ENCODE data around the gene PALD1.

Gene PALD1

DNA sequence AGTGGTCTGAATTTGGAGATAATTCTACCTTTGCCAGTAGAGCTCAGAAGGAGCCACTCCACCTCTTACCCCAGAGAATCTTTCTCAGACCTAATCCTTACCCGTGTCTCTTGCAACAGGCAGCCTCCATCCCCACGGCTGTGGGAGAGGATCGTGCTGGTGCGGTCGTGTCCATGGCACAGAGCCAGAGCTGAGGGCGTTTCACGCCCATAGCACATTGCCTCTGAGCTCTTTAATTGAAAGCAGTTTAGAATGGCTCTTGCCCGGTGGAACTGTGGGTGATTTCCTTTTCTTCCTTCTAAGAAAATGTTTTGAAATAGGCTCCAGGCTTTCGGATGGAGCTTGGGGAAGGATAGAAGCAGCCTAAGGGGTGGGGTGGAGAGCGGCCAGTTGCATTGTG lies 82.5 kb downstream of the PALD1 start:
- Histone ChIP-seq H3K27me3 (ENCODE audit: insufficient read depth, low read depth) (no peaks in the 10 kb centered on the region; the same call in 1 of the 2 replicates), H4K20me1 (ENCODE audit: insufficient read depth) (no peaks in the 10 kb centered on the region), H3K79me2 (ENCODE audit: insufficient read depth, low read depth) (no peaks in the 10 kb centered on the region), H3K36me3 (ENCODE audit: insufficient read depth) (no peaks in the 10 kb centered on the region), H3K9ac (no peak overlapping the region), H3K4me1 (ENCODE audit: low read depth, poor library complexity, severe bottlenecking) (peaks cover 7% of the 10 kb centered on the region), H3K4me2 (no peak overlapping the region), H2AFZ (ENCODE audit: low read depth) (no peak overlapping the region), H3K27ac (no peak overlapping the region), H3K4me3 (IDR thresholded peaks at IDR 0.05; ENCODE audit: insufficient read depth, low read depth, low read length) (no peak overlapping the region)
- TF ChIP-seq, protein P1, sequence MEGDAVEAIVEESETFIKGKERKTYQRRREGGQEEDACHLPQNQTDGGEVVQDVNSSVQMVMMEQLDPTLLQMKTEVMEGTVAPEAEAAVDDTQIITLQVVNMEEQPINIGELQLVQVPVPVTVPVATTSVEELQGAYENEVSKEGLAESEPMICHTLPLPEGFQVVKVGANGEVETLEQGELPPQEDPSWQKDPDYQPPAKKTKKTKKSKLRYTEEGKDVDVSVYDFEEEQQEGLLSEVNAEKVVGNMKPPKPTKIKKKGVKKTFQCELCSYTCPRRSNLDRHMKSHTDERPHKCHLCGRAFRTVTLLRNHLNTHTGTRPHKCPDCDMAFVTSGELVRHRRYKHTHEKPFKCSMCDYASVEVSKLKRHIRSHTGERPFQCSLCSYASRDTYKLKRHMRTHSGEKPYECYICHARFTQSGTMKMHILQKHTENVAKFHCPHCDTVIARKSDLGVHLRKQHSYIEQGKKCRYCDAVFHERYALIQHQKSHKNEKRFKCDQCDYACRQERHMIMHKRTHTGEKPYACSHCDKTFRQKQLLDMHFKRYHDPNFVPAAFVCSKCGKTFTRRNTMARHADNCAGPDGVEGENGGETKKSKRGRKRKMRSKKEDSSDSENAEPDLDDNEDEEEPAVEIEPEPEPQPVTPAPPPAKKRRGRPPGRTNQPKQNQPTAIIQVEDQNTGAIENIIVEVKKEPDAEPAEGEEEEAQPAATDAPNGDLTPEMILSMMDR (conservative IDR thresholded peaks at IDR 0.05; ENCODE audit: low read depth, low read length), result no peak

DNA sequence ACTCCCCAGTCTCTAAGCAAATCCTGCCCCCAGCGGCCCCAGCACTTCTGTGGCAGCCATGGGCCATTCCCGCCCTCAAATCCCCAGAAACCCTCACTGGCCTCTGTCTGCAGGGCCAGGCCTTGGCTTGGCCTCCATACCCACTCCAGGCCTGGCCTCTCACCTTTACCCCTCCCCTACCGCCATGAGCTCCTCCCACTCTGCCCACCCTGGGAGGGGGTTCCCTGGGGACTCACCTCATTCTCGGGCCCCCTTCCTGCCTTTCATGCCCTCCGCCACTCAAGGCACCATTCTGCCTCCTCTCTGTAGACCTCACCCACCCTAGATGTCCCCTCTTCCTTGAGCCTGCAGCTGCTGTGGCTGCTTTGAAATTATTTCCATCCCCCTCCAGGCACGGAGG lies 83.0 kb downstream of the PALD1 start:
- H3K79me2 ChIP-seq (ENCODE audit: insufficient read depth, low read depth), result no peaks in the 10 kb centered on the region
- H3K4me3 ChIP-seq (IDR thresholded peaks at IDR 0.05; ENCODE audit: insufficient read depth, low read depth, low read length), result no peak overlapping the region
- H3K27me3 ChIP-seq (ENCODE audit: insufficient read depth, low read depth), result no peaks in the 10 kb centered on the region; the same call in 1 of the 2 replicates
- no peak overlapping the region for H3K27ac ChIP-seq
- no peak overlapping the region for H2AFZ ChIP-seq (ENCODE audit: low read depth)
- H3K4me2 ChIP-seq, result no peak overlapping the region
- H3K9ac ChIP-seq, result no peak overlapping the region
- H4K20me1 ChIP-seq (ENCODE audit: insufficient read depth), result no peaks in the 10 kb centered on the region
- H3K36me3 ChIP-seq (ENCODE audit: insufficient read depth), result no peaks in the 10 kb centered on the region
- peaks cover 7% of the 10 kb centered on the region for H3K4me1 ChIP-seq (ENCODE audit: low read depth, poor library complexity, severe bottlenecking)
- TF ChIP-seq, protein P1 (conservative IDR thresholded peaks at IDR 0.05; ENCODE audit: low read depth, low read length), result no peak

DNA sequence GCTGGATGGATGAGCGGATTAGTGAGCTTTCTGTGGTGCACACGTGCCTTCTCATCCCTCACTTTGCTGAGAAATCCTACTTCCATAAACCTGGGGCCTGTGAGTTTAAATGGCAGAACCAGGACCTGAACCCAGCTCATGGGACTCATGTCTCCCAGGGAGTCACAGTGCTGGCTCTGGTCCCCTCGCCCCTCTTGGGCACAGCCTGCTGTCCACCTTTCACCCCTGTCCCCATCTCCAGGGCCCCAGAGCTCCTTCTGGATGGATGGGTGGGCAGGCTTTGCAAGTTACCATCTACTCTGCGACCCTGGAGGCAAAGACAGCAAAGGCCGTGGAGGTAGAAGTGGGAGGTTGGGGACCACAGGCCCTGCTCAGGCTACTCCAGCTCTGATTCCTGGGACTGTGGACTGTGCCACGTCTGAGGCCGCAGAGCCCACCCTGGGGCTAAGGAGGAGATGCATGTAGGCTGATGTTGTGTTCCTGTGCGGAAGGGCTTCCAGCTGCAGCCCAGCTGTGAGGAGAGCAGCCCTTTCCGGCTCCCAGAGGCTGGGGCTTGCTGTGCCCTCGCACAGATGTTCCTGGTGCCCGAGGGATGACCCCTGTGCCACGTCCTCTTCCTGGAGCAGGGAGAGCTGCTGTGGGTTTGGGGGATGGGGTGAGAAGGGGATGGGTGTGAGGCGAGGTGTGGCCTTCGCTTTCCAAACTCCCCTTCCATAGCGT lies 83.6 kb downstream of the PALD1 start:
- H3K9ac ChIP-seq, result no peak overlapping the region
- no peak overlapping the region for H3K4me3 ChIP-seq (IDR thresholded peaks at IDR 0.05; ENCODE audit: insufficient read depth, low read depth, low read length)

DNA sequence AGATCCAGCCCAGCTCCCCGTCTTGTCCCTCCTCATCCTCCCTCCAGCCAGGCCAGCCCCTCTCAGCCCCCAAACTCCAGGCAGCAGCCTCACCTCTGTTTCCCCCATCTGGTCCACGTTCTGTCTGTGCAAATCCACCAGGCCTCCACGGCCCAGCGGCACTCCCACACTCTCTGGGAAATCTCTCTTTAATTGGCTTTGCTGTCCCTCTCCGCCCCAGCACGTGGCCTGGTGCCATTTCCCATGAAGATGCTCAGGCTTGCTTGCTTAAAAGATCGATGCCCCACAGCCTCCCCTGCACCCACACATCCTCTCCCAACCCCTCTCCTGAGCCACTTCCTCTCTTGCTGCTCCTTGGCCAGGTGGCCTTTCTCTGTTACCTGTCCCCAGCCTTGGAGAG lies 84.7 kb downstream of the PALD1 start:
- no peaks in the 10 kb centered on the region; the same call in 1 of the 2 replicates for H3K27me3 ChIP-seq (ENCODE audit: insufficient read depth, low read depth)
- peaks cover 7% of the 10 kb centered on the region for H3K4me1 ChIP-seq (ENCODE audit: low read depth, poor library complexity, severe bottlenecking)
- no peak overlapping the region for H3K27ac ChIP-seq
- H4K20me1 ChIP-seq (ENCODE audit: insufficient read depth), result no peaks in the 10 kb centered on the region
- no peaks in the 10 kb centered on the region for H3K36me3 ChIP-seq (ENCODE audit: insufficient read depth)
- no peak overlapping the region for H2AFZ ChIP-seq (ENCODE audit: low read depth)
- H3K4me3 ChIP-seq (IDR thresholded peaks at IDR 0.05; ENCODE audit: insufficient read depth, low read depth, low read length), result no peak overlapping the region
- TF ChIP-seq, protein P1 (conservative IDR thresholded peaks at IDR 0.05; ENCODE audit: low read depth, low read length), result no peak
- H3K9ac ChIP-seq, result no peak overlapping the region
- H3K79me2 ChIP-seq (ENCODE audit: insufficient read depth, low read depth), result no peaks in the 10 kb centered on the region
- H3K4me2 ChIP-seq, result no peak overlapping the region

More for the DNA sequence above, 83.6 kb downstream of the PALD1 start:
- no peaks in the 10 kb centered on the region for H3K36me3 ChIP-seq (ENCODE audit: insufficient read depth)
- no peak overlapping the region for H3K4me2 ChIP-seq
- H3K27ac ChIP-seq, result no peak overlapping the region
- H4K20me1 ChIP-seq (ENCODE audit: insufficient read depth), result no peaks in the 10 kb centered on the region
- no peaks in the 10 kb centered on the region for H3K79me2 ChIP-seq (ENCODE audit: insufficient read depth, low read depth)
- TF ChIP-seq, protein P1 (conservative IDR thresholded peaks at IDR 0.05; ENCODE audit: low read depth, low read length), result no peak
- peaks cover 7% of the 10 kb centered on the region for H3K4me1 ChIP-seq (ENCODE audit: low read depth, poor library complexity, severe bottlenecking)
- no peak overlapping the region for H2AFZ ChIP-seq (ENCODE audit: low read depth)
- no peaks in the 10 kb centered on the region; the same call in 1 of the 2 replicates for H3K27me3 ChIP-seq (ENCODE audit: insufficient read depth, low read depth)

Data from KMS-11 (cell line).